ENCODE measurements around the gene CCNA2.

CCNA2 gene

DNA sequence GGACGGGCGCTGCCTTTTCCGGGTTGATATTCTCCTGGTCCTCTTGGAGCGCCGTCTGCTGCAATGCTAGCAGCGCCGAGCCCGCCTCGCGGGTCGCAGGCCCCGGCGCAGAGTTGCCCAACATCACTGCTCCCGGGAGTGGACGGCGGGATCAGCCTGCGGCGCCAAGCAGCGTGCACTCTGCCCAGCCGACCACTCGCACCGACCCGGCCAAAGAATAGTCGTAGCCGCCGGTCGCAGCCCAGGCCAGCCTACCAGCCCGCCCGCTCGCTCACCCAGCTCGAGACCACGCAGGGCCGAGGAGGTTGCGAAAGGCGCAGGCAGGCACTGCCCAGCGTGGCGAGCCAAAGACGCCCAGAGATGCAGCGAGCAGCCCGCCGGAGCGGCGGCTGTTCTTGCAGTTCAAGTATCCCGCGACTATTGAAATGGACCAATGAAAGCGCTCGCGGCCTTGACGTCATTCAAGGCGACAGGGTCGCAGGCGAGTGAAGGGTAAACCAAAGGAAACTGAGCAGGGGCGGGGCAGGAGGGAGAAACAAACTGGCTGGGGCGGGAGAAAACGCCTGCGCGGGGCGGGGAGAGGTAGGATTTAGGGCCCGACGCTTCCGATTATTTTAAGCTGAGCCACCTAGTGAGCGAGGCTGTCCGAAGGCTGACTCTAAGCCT lies at the start of gene CCNA2:
Gene CCNA2 (minus strand): TSS at position 379 of the 666 bp plus-strand sequence. CDS start 255 bp downstream, at position 124.
- Histone ChIP-seq H3K4me1 (ENCODE audit: control insufficient read depth, insufficient read depth, low read length) (no peaks in the 10 kb centered on the region), H3K36me3 (ENCODE audit: control insufficient read depth, insufficient read depth, low read length) (no peaks in the 10 kb centered on the region), H3K27me3 (ENCODE audit: control insufficient read depth, insufficient read depth, low read length) (no peaks in the 10 kb centered on the region), H3K9ac (ENCODE audit: low read length) (no peak within 1 kb of the TSS), H3K27ac (ENCODE audit: low read depth, low read length) (peak within 1 kb of the TSS; percentile 87), H3K4me3 (ENCODE audit: low read length) (peak within 1 kb of the TSS; percentile 78)

DNA sequence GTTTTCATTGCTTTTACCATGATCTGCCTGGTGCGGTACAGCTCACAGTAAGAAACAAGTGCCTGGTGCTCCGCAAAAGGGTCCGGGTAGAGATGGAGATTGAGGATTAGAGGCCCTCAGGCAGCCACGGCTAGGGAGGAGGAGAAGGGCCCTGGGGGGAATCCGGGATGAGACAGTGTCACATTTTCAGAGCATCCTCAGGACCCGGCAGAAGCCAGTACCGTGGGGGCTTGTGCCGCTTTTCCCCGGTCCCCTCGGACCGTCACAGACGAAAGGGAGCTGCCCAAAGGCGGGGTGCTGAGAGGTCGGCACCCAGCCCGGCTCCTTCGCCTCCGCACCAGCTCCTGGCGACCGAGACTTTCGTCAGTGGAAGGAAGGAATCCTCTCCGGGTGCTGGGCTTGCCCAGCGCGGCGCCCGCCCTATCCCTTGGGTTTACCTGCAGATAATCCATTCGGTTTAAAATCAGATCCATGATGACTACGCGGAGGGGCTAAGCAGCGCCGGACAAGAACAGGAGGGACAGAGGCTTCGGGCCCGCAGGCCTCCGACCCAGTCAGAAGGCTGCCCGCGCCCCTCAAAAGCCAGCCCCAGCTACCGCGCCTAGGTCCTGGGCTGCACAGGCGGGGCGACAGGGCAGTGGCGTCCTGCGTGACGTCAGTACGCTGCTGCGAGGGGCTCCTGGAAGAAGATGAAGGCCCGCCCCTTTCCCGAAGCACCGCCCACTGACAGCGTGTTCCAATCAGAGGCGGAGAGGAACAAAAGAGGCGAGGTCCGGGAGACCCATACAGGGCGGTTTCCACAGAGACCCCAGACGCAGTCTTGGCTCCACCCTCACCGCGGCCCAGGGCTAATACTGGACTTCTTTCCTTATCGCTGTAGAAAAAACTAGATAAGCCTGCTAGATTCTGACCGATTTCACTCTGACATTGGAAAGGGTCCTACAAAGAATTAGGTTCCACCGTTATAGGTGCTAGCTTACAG lies 46.4 kb upstream of the CCNA2 start, which contains the start of gene BBS7:
Gene BBS7 (minus strand): TSS at position 634 of the 982 bp plus-strand sequence. CDS start 161 bp downstream, at position 473.
- H3K27me3 ChIP-seq (ENCODE audit: control insufficient read depth, insufficient read depth, low read length): no peaks in the 10 kb centered on the region
- H3K4me1 ChIP-seq (ENCODE audit: control insufficient read depth, insufficient read depth, low read length): no peaks in the 10 kb centered on the region
- peak within 1 kb of the TSS; percentile 93 for H3K4me3 ChIP-seq (ENCODE audit: low read length)
- H3K9ac ChIP-seq (ENCODE audit: low read length): peak within 1 kb of the TSS; percentile 78
- H3K36me3 ChIP-seq (ENCODE audit: control insufficient read depth, insufficient read depth, low read length): no peaks in the 10 kb centered on the region
- H3K27ac ChIP-seq (ENCODE audit: low read depth, low read length): peak within 1 kb of the TSS; percentile 89

DNA sequence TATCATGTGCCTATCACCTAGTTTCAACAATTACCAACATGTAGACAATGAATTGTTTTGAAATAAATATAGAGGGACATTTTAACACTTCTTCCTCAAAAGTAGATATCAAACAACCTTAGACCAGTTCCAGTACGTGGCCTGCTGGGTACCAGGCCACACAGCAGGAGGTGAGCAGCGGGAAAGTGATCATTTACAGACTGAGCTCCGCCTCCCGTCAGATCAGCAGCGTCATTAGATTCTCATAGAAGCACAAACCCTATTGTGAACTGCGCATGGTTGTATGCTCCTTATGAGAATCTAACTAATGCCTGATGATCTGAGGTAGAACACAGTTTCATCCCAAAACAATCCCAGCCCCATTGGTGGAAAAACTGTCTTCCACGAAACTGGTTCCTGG lies 40.1 kb upstream of the CCNA2 start:
- H3K4me3 ChIP-seq (ENCODE audit: low read length): no peak overlapping the region
- H3K27ac ChIP-seq (ENCODE audit: low read depth, low read length): no peak overlapping the region
- no peak overlapping the region for H3K9ac ChIP-seq (ENCODE audit: low read length)
- H3K36me3 ChIP-seq (ENCODE audit: control insufficient read depth, insufficient read depth, low read length): no peaks in the 10 kb centered on the region
- no peaks in the 10 kb centered on the region for H3K27me3 ChIP-seq (ENCODE audit: control insufficient read depth, insufficient read depth, low read length)
- no peaks in the 10 kb centered on the region for H3K4me1 ChIP-seq (ENCODE audit: control insufficient read depth, insufficient read depth, low read length)

DNA sequence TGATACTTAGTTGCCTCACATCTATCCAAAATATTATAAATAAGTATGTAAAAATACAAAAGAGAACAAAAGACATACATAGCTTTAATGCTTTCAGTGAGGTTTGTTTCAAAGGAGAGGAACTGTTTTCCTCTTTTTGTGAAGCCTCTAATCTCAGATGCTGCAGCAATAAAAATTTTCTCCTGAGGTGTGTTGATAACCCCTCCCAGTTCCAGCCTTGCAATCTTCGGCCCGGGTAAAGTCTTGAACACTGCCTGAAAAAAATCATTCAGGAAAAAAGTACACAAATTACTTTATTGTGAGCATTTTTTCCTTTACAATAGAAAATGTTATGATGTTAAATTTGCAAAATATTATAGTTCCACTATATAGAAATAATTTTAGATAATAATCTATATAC lies 37.7 kb upstream of the CCNA2 start:
- Histone ChIP-seq H3K9ac (ENCODE audit: low read length) (no peak overlapping the region), H3K36me3 (ENCODE audit: control insufficient read depth, insufficient read depth, low read length) (no peaks in the 10 kb centered on the region), H3K4me1 (ENCODE audit: control insufficient read depth, insufficient read depth, low read length) (no peaks in the 10 kb centered on the region), H3K27me3 (ENCODE audit: control insufficient read depth, insufficient read depth, low read length) (no peaks in the 10 kb centered on the region), H3K4me3 (ENCODE audit: low read length) (no peak overlapping the region), H3K27ac (ENCODE audit: low read depth, low read length) (no peak overlapping the region)

DNA sequence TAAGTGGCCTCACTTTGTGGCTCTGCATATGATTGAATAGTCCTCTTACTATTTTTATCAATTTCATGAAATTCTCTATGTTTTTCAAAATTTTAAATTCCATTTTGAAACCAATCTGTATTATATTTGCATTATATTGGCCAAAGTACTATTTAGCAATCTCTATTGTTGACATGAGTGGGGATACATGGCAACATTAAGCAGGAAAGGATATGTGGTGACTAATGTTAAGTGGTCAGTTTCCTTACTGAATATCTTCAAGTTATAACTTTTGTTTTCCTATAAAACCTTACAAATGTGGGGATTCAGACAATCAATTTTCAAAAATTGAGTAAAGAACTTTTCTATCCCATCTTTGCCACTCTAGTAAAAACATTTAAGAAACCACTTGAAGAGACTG lies 36.4 kb upstream of the CCNA2 start:
- H3K27ac ChIP-seq (ENCODE audit: low read depth, low read length): no peak overlapping the region
- H3K36me3 ChIP-seq (ENCODE audit: control insufficient read depth, insufficient read depth, low read length): no peaks in the 10 kb centered on the region
- no peaks in the 10 kb centered on the region for H3K4me1 ChIP-seq (ENCODE audit: control insufficient read depth, insufficient read depth, low read length)
- H3K27me3 ChIP-seq (ENCODE audit: control insufficient read depth, insufficient read depth, low read length): no peaks in the 10 kb centered on the region
- no peak overlapping the region for H3K4me3 ChIP-seq (ENCODE audit: low read length)
- no peak overlapping the region for H3K9ac ChIP-seq (ENCODE audit: low read length)

DNA sequence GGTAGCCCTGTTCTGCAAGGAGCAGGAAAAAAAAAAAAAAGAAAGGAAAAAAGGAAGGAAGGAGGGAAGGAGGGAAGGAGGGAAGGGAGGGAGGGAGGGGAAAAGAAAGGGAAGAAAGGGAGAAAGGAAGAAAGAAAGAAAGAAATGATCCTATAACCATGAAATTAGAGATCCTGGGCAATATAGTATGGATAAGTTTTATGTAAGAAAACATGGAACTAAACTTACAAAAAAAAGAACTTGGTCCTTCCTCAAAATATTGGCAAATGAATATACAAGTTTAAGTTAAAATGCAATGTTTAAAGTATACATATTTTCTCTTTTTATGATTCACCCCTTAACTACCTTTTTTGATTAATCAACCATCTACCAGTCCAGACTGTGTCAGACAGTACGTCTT lies 27.7 kb upstream of the CCNA2 start:
- Histone ChIP-seq H3K36me3 (ENCODE audit: control insufficient read depth, insufficient read depth, low read length) (no peaks in the 10 kb centered on the region), H3K27me3 (ENCODE audit: control insufficient read depth, insufficient read depth, low read length) (no peaks in the 10 kb centered on the region), H3K4me3 (ENCODE audit: low read length) (no peak overlapping the region), H3K27ac (ENCODE audit: low read depth, low read length) (no peak overlapping the region), H3K9ac (ENCODE audit: low read length) (no peak overlapping the region), H3K4me1 (ENCODE audit: control insufficient read depth, insufficient read depth, low read length) (no peaks in the 10 kb centered on the region)

DNA sequence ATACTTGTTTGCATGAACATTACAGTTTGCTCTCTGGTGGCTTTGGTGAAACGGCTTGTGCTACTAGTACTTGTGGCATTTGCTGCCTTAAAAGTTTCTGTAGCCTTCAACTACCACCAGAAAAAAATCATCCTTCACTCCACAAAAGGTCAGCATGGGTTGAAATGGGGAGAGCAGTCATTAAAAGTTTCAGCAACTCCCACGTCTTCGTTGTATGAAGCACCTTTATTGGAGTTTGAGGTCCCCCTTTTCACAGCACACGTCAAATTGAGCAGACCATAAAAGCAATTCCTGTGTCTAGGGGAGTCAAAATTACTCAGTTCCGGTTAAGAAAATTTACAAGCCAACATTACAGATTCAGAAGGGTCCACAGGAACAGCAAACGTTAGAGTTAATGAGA lies 23.0 kb upstream of the CCNA2 start:
- no peak overlapping the region for H3K4me3 ChIP-seq (ENCODE audit: low read length)
- no peaks in the 10 kb centered on the region for H3K36me3 ChIP-seq (ENCODE audit: control insufficient read depth, insufficient read depth, low read length)
- no peak overlapping the region for H3K27ac ChIP-seq (ENCODE audit: low read depth, low read length)
- H3K9ac ChIP-seq (ENCODE audit: low read length): no peak overlapping the region
- H3K27me3 ChIP-seq (ENCODE audit: control insufficient read depth, insufficient read depth, low read length): no peaks in the 10 kb centered on the region
- H3K4me1 ChIP-seq (ENCODE audit: control insufficient read depth, insufficient read depth, low read length): no peaks in the 10 kb centered on the region

DNA sequence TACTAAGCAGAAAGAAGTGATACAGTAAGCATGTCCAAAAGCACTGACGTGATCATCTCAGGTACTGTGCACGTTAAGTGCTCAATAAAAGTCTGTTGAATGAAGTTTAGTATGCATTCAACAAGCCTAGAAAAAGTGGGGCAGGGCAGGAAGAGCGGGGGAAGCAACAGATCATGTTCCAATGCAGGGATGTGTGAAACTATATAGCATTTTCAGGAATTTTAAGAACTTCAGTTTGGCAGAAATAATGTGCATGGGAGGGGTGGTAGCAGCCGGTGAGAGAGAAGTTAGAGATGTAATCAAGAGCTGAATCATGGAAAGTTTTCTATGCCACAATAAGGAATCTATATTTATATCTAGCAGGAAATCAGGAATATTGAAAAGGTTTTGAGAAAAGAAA lies 19.2 kb upstream of the CCNA2 start:
- Histone ChIP-seq H3K4me3 (ENCODE audit: low read length) (no peak overlapping the region), H3K27ac (ENCODE audit: low read depth, low read length) (no peak overlapping the region), H3K36me3 (ENCODE audit: control insufficient read depth, insufficient read depth, low read length) (no peaks in the 10 kb centered on the region), H3K9ac (ENCODE audit: low read length) (no peak overlapping the region), H3K27me3 (ENCODE audit: control insufficient read depth, insufficient read depth, low read length) (no peaks in the 10 kb centered on the region), H3K4me1 (ENCODE audit: control insufficient read depth, insufficient read depth, low read length) (no peaks in the 10 kb centered on the region)

DNA sequence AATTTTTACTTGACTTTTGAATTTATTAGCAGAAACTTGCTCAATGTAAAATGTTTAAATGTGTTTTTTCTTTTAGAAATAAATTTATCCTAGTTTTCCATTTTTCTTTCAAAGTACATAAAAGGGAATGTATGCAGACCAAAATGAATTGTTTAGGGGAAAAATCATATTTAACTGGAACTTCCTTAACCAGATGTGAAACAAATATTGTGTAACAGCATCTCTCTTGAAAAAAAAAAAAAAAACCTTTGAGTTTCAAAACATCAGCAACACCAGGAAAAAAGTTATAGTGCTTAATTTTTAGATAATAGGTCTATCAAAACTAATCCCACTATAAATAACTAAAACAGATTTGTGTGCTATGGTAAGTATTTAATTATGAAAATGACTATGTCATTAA lies 14.5 kb upstream of the CCNA2 start:
- H3K36me3 ChIP-seq (ENCODE audit: control insufficient read depth, insufficient read depth, low read length): no peaks in the 10 kb centered on the region
- no peak overlapping the region for H3K4me3 ChIP-seq (ENCODE audit: low read length)
- no peaks in the 10 kb centered on the region for H3K4me1 ChIP-seq (ENCODE audit: control insufficient read depth, insufficient read depth, low read length)
- H3K9ac ChIP-seq (ENCODE audit: low read length): no peak overlapping the region
- H3K27ac ChIP-seq (ENCODE audit: low read depth, low read length): no peak overlapping the region
- H3K27me3 ChIP-seq (ENCODE audit: control insufficient read depth, insufficient read depth, low read length): no peaks in the 10 kb centered on the region

DNA sequence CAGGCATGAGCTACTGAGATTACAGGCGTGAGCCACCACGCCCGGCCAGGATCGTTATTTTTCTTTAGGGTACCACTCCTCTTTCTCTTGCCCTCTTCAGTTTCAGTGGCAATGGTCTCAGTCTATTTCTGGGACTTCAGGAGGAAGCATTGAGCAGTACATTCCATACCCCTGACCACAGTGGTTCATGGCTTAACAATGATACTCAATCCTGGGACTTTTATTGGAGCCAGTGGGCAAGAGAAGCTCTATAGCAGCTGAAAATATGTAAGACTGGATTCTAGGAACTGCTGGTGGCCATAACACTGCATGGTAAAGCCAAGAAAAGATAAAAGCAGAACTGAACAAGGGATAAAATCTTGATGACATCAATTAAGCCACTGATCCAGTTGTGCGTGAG lies 5.8 kb upstream of the CCNA2 start:
- Histone ChIP-seq H3K27ac (ENCODE audit: low read depth, low read length) (no peak overlapping the region), H3K4me3 (ENCODE audit: low read length) (no peak overlapping the region), H3K9ac (ENCODE audit: low read length) (no peak overlapping the region), H3K27me3 (ENCODE audit: control insufficient read depth, insufficient read depth, low read length) (no peaks in the 10 kb centered on the region), H3K4me1 (ENCODE audit: control insufficient read depth, insufficient read depth, low read length) (no peaks in the 10 kb centered on the region), H3K36me3 (ENCODE audit: control insufficient read depth, insufficient read depth, low read length) (peaks cover 2% of the 10 kb centered on the region)

DNA sequence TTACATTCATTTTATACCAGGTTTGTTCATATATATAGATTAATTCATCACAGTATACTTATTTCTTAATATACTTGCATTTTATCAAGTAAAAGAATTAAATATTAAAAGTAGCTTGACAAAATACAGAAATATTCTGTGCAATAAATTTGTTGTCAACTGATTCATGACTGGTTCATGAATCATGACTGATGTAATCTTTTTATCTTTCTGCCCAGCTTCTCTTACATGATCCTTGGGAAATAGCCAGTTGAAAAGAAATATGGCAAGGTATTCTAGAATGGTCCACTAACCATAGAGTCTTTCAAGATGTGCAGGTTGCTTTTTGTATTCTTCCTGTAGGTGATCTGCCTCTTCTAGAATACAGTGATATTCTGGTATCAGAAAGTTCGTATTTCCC lies 4.2 kb upstream of the CCNA2 start:
- H3K27me3 ChIP-seq (ENCODE audit: control insufficient read depth, insufficient read depth, low read length): no peaks in the 10 kb centered on the region
- no peak overlapping the region for H3K4me3 ChIP-seq (ENCODE audit: low read length)
- H3K27ac ChIP-seq (ENCODE audit: low read depth, low read length): no peak overlapping the region
- H3K4me1 ChIP-seq (ENCODE audit: control insufficient read depth, insufficient read depth, low read length): no peaks in the 10 kb centered on the region
- no peak overlapping the region for H3K9ac ChIP-seq (ENCODE audit: low read length)
- peaks cover 2% of the 10 kb centered on the region for H3K36me3 ChIP-seq (ENCODE audit: control insufficient read depth, insufficient read depth, low read length)

DNA sequence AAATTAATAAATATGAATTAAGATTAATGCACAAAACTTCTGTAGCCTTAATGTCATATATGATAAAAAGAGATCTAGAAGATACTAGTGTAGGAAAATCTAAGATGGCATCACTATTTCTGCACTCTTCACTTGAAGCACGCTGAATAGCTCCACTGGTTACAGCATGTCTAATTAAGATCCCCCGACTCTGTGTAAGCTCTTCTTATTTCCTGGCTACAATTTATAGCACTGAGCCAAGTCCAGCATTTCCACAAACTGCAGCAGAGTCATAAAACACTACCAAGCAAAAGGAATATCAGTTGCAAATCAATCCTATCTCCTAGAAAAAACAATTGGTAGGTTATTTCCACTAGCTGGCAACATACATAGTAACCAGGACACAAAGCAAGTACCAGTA lies 1.3 kb upstream of the CCNA2 start:
- H3K4me1 ChIP-seq (ENCODE audit: control insufficient read depth, insufficient read depth, low read length): no peaks in the 10 kb centered on the region
- no peaks in the 10 kb centered on the region for H3K36me3 ChIP-seq (ENCODE audit: control insufficient read depth, insufficient read depth, low read length)
- no peak overlapping the region for H3K9ac ChIP-seq (ENCODE audit: low read length)
- no peaks in the 10 kb centered on the region for H3K27me3 ChIP-seq (ENCODE audit: control insufficient read depth, insufficient read depth, low read length)
- H3K4me3 ChIP-seq (ENCODE audit: low read length): no peak overlapping the region
- H3K27ac ChIP-seq (ENCODE audit: low read depth, low read length): no peak overlapping the region

Data from rectal smooth muscle tissue (tissue), 1 donor.